Renal cortex interstitium (tissue), 15 donors: Measurements from ENCODE around the gene IFNL2. TPM values are rescaled to one million over a fixed set of nuclear protein-coding genes. Genes with fewer than 3 reads are reported as not detected.
"Not testable (repeated sequence)": the region's sequence is repeated elsewhere in the genome, so short reads cannot be mapped to it uniquely, and the experiment has no call there.

Experiments used
- DNase-seq, 11 donors: peaks; one replicate each; pipeline ENCODE4 v3.0.0-alpha.2; 2013; ENCODE audit warnings: low read depth in 9 of 11, low spot score in 4 of 11; ENCODE audit errors: extremely low read depth in 1 of 11
- long read RNA-seq, 16 experiments: transcript quantifications; one replicate each; lab custom pipeline, GENCODE V29; 2026
- polyA plus RNA-seq, 3 donors: library from polyadenylated mRNA; unstranded; fragments of 120-200 nt; gene quantifications; one replicate each; pipeline ENCODE4 v1.2.1, GENCODE V29; 2013; ENCODE audit not compliant: insufficient read length in 3 of 3

IFNL2 gene
- polyA plus RNA-seq = not detected
- long read RNA-seq, donor 1 = 0 reads
- long read RNA-seq, donor 2 = 0 reads
- long read RNA-seq, donor 3 = 0 reads
- long read RNA-seq, donor 4 = 0 reads
- long read RNA-seq, donor 5 = 0 reads
- long read RNA-seq, donor 6 = 0 reads
- long read RNA-seq, donor 7 = 0 reads
- long read RNA-seq, donor 8 = 0 reads
- long read RNA-seq, donor 9 = 0 reads
- long read RNA-seq, donor 10 = 0 reads
- long read RNA-seq, donor 11 = 0 reads
- long read RNA-seq, donor 12 = 0 reads
- long read RNA-seq, donor 13 = 0 reads
- long read RNA-seq, donor 14 = 0 reads
- long read RNA-seq, donor 15 = 0 reads
- long read RNA-seq, donor 16 = 0 reads

GRCh38 chr19:39268085-39268484 is at the start of gene IFNL2:
Gene IFNL2 (plus strand): TSS chr19:39268396. CDS start chr19:39268569, 173 bp downstream.
- not testable (repeated sequence) for DNase-seq

- DNase-seq = not testable (repeated sequence)
These were observed 49.1 kb upstream of the IFNL2 start for GRCh38 chr19:39219108-39219507.

- peak in 4 of 11 donors; percentile 33 to 46 (median 38) for DNase-seq
These were observed 44.4 kb upstream of the IFNL2 start for GRCh38 chr19:39223703-39224279.

- DNase-seq = no peak
These were observed 43.3 kb upstream of the IFNL2 start for GRCh38 chr19:39224910-39225309.

- no peak for DNase-seq
These were observed 38.0 kb upstream of the IFNL2 start for GRCh38 chr19:39230096-39230764.

GRCh38 chr19:39232708-39233107 is 35.5 kb upstream of the IFNL2 start:
- DNase-seq = no peak

- no peak for DNase-seq
These were observed 31.7 kb upstream of the IFNL2 start for GRCh38 chr19:39236527-39236926.

GRCh38 chr19:39237200-39238184 is 30.7 kb upstream of the IFNL2 start:
- DNase-seq = no peak

GRCh38 chr19:39238209-39238608 is 30.0 kb upstream of the IFNL2 start:
- no peak for DNase-seq

GRCh38 chr19:39238944-39239343 is 29.3 kb upstream of the IFNL2 start:
- DNase-seq = no peak

GRCh38 chr19:39240421-39240820 is 27.8 kb upstream of the IFNL2 start:
- no peak for DNase-seq

- not testable (repeated sequence) for DNase-seq
These were observed 24.5 kb upstream of the IFNL2 start for GRCh38 chr19:39243741-39244140.

- not testable (repeated sequence) for DNase-seq
These were observed 23.6 kb upstream of the IFNL2 start, which contains the start of gene IFNL3 for GRCh38 chr19:39244410-39245100. Gene IFNL3 (minus strand): TSS chr19:39245006. CDS start chr19:39244967, 39 bp downstream.

GRCh38 chr19:39245166-39245565 is 23.0 kb upstream of the IFNL2 start:
- not testable (repeated sequence) for DNase-seq

- peak in 1 of 11 donors; percentile 32 for DNase-seq
These were observed 21.1 kb upstream of the IFNL2 start for GRCh38 chr19:39246951-39247669.

- no peak for DNase-seq
These were observed 20.2 kb upstream of the IFNL2 start for GRCh38 chr19:39247701-39248664.

GRCh38 chr19:39248806-39249205 is 19.4 kb upstream of the IFNL2 start, which contains the start of gene IFNL4:
Gene IFNL4 (minus strand): TSS chr19:39248856.
- DNase-seq = no peak
